K562 (cell line): ENCODE results near the gene SULT1C3. TPM values are rescaled to one million over a fixed set of nuclear protein-coding genes. Genes with fewer than 3 reads are reported as not detected.

Experiments
- COPS2 ChIP-seq: fragments of 450-650 bp; conservative IDR thresholded peaks from 2 replicates; pipeline ENCODE4 v1.6.1; 2016; ENCODE audit warnings: mild to moderate bottlenecking, moderate library complexity
- CREB3L1 ChIP-seq: fragments of 450-650 bp; IDR thresholded peaks from 2 replicates; pipeline ENCODE4 v1.6.1; 2014; ENCODE audit warnings: low read depth, mild to moderate bottlenecking, moderate library complexity, borderline replicate concordance
- E2F3 ChIP-seq: fragments of 250-450 bp; sonication (Bioruptor Pico); IDR thresholded peaks from 2 replicates; pipeline ENCODE4 v1.4.0; 2020; ENCODE audit warnings: mild to moderate bottlenecking
- NFIX ChIP-seq: fragments of 250-450 bp; sonication (Bioruptor Pico); IDR thresholded peaks from 2 replicates; pipeline ENCODE4 v1.4.0; 2020; ENCODE audit warnings: low read depth, mild to moderate bottlenecking, moderate library complexity
- SMARCE1 ChIP-seq: fragments of 450-650 bp; IDR thresholded peaks from 2 replicates; pipeline ENCODE4 v1.7.1; 2016; ENCODE audit warnings: mild to moderate bottlenecking
- TAF9B ChIP-seq: fragments of 450-650 bp; IDR thresholded peaks from 2 replicates; pipeline ENCODE4 v1.6.1; 2018; ENCODE audit warnings: mild to moderate bottlenecking; ENCODE audit not compliant: partially characterized antibody
- THRA ChIP-seq: fragments of 450-650 bp; IDR thresholded peaks from 2 replicates; pipeline ENCODE4 v1.6.1; 2017; ENCODE audit warnings: mild to moderate bottlenecking, moderate library complexity
- ZBTB12 ChIP-seq: fragments of 250-450 bp; sonication (Bioruptor Pico); IDR thresholded peaks from 2 replicates; pipeline ENCODE4 v1.4.0; 2020
- ZFP1 ChIP-seq: fragments of 450-650 bp; formaldehyde crosslinking; IDR thresholded peaks from 2 replicates; pipeline ENCODE4 v1.4.0; 2020; ENCODE audit warnings: mild to moderate bottlenecking, mixed read lengths
- ZNF232 ChIP-seq: sonication (generic); formaldehyde crosslinking; IDR thresholded peaks from 2 replicates; pipeline ENCODE4 v1.8.0; 2022; ENCODE audit warnings: mild to moderate bottlenecking, missing genetic modification reagents
- ZNF740 ChIP-seq, 3 experiments: fragments of 200-800 bp in 1 of 3; sonication (Bioruptor generic) in 1 of 3; sonication (generic) in 1 of 3; formaldehyde crosslinking in 1 of 3; IDR thresholded peaks; 2 replicates each; pipeline versions ENCODE4 v1.6.1 to v1.8.0; 2016 to 2022; ENCODE audit warnings: mild to moderate bottlenecking in 2 of 3, missing compliant biosample characterization in 2 of 3, missing genetic modification characterization in 2 of 3, missing genetic modification reagents in 1 of 3
- polyA plus RNA-seq, 8 experiments: library from polyadenylated mRNA; depleted of rRNA in 4 of 8; stranded (reverse) in 5 of 8; unstranded in 3 of 8; fragments of >200 nt; fragmentation: Nextera tagmentation in 2 of 8; fragmentation: Illumina TruSeq in 1 of 8; extraction: Ambion mirVana in 2 of 8; extraction: Trizol in 1 of 8; gene quantifications; 2 replicates each; pipeline versions ENCODE4 v1.2.1 to v1.2.3, GENCODE V29; 2011 to 2014; ENCODE audit warnings: inconsistent platforms in 1 of 8, missing spikeins in 1 of 8
- total RNA-seq, 7 experiments: library from RNA; depleted of rRNA in 6 of 7; stranded (reverse); fragments of >200 nt in 6 of 7; fragmentation: Illumina TruSeq in 2 of 7; extraction: Trizol in 2 of 7; gene quantifications; 2 replicates each; pipeline versions ENCODE4 v1.2.1 to v1.2.3, GENCODE V29; 2011 to 2021; ENCODE audit warnings: low replicate concordance in 1 of 7

SULT1C3 gene
- total and polyA plus RNA-seq, 9 of the 15 experiments (the other 6 are each of a cell fraction or from before 2014, with no cell fraction given), result not detected

GRCh38 chr2:108194409-108195132 is 45.2 kb upstream of the SULT1C3 start (continued):
- no peak for TF ChIP-seq ZBTB12
- TF ChIP-seq ZNF232, result no peak
- TF ChIP-seq TAF9B, result no peak
- TF ChIP-seq E2F3 (CRISPR knock-in tag), result no peak
- TF ChIP-seq ZNF740 (CRISPR knock-in tag; IDR thresholded peaks at IDR 0.05), result no peak
- TF ChIP-seq ZNF740 (tag; IDR thresholded peaks at IDR 0.05), result no peak
- no peak for TF ChIP-seq ZFP1 (CRISPR knock-in tag)
- TF ChIP-seq THRA, result no peak
- no peak for TF ChIP-seq SMARCE1
- TF ChIP-seq COPS2, result no peak
- TF ChIP-seq NFIX (CRISPR knock-in tag), result no peak
- no peak for TF ChIP-seq CREB3L1
